Measurements from ENCODE around the gene ENOPH1. TPM values are rescaled to one million over a fixed set of nuclear protein-coding genes. Genes with fewer than 3 reads are reported as not detected.

Gene ENOPH1
- total and polyA plus RNA-seq, 2 experiments from 2014 or later, result 34.0 to 35.6 TPM

DNA sequence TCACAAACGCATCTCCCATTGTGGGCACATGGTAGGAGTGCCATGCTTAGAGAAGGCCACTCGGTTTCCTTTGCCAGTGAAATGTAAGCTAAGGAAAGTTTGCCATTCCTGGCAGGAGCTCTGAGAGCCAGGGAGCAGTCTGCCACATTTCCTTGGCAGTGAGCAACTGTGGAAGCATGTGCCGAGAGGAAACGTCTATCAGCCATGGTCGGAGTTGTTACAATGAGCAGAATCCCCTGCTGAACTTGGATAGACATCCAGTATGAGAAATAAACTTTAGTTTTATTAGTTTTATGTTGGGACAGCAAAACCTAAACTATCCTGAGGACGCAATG is 51.1 kb downstream of the ENOPH1 start:
- H3K27ac ChIP-seq, result no peak overlapping the region
- H4K20me1 ChIP-seq (ENCODE audit: insufficient read depth), result no peaks in the 10 kb centered on the region
- 67 to 70% methylated on average over 6 of the region's 6 CpGs for WGBS, 2 experiments (ENCODE audit: low coverage in 1 of 2, low lambda C conversion rate in 2 of 2, missing lambda C conversion rate in 2 of 2)
- TF ChIP-seq EZH2 (IDR thresholded peaks at IDR 0.05; ENCODE audit: insufficient read depth, poor library complexity, severe bottlenecking) (no peak), EZH2phosphoT487 (IDR thresholded peaks at IDR 0.05; ENCODE audit: insufficient read depth, low read depth) (no peak)
- no peaks in the 10 kb centered on the region for H3K79me2 ChIP-seq (ENCODE audit: insufficient read depth)
- no peak overlapping the region for H3K4me3 ChIP-seq
- DNase-seq, result no peak
- no peaks in the 10 kb centered on the region for H3F3A ChIP-seq (ENCODE audit: insufficient read depth)
- no peaks in the 10 kb centered on the region for H3K9me2 ChIP-seq (ENCODE audit: insufficient read depth)
- no peaks in the 10 kb centered on the region for H3K4me1 ChIP-seq (ENCODE audit: insufficient read depth)
- in situ Hi-C loops (cut with MboI), result no loop called here
- H3K9ac ChIP-seq, result no peak overlapping the region
- no peak overlapping the region for H3K4me2 ChIP-seq (ENCODE audit: unreplicated experiment)
- no peaks in the 10 kb centered on the region for H3K27me3 ChIP-seq (replicated peaks; ENCODE audit: insufficient read depth)
- H3K9me3 ChIP-seq (ENCODE audit: low read depth), result no peaks in the 10 kb centered on the region
- no peaks in the 10 kb centered on the region for H3K36me3 ChIP-seq (ENCODE audit: low read depth)
- H2AFZ ChIP-seq, result no peak overlapping the region

DNA sequence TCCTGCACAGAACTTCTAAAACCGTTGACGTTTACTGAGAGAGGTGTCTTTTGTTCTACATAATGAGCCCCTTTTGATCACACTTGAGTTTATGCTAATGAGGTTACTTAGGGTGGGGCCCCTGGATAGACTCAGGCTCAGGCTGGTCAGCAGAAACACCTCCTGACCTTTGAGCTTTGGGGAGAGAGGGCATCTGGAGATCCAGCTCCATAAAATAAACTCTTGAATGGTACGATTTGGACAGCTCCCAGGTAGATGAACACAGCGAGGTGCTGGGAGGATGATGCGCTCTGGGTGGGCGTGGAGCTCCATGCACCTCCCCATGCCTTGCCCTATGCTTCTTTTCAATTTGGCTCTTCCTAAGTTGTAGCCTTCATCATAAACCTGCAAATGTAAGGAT is 52.0 kb downstream of the ENOPH1 start:
- no peak for DNase-seq
- H3K36me3 ChIP-seq (ENCODE audit: low read depth), result no peaks in the 10 kb centered on the region
- H4K20me1 ChIP-seq (ENCODE audit: insufficient read depth), result no peaks in the 10 kb centered on the region
- no peaks in the 10 kb centered on the region for H3F3A ChIP-seq (ENCODE audit: insufficient read depth)
- H3K27me3 ChIP-seq (replicated peaks; ENCODE audit: insufficient read depth), result no peaks in the 10 kb centered on the region
- H3K27ac ChIP-seq, result no peak overlapping the region
- TF ChIP-seq EZH2phosphoT487 (IDR thresholded peaks at IDR 0.05; ENCODE audit: insufficient read depth, low read depth), result no peak
- no peak for TF ChIP-seq EZH2 (IDR thresholded peaks at IDR 0.05; ENCODE audit: insufficient read depth, poor library complexity, severe bottlenecking)
- H3K9me3 ChIP-seq (ENCODE audit: low read depth), result no peaks in the 10 kb centered on the region
- in situ Hi-C loops (cut with MboI), result no loop called here
- H3K79me2 ChIP-seq (ENCODE audit: insufficient read depth), result no peaks in the 10 kb centered on the region
- no peaks in the 10 kb centered on the region for H3K9me2 ChIP-seq (ENCODE audit: insufficient read depth)
- no peak overlapping the region for H3K9ac ChIP-seq
- H2AFZ ChIP-seq, result no peak overlapping the region
- no peaks in the 10 kb centered on the region for H3K4me1 ChIP-seq (ENCODE audit: insufficient read depth)
- 82 to 83% methylated on average over 6 of the region's 6 CpGs for WGBS, 2 experiments (ENCODE audit: low coverage in 1 of 2, low lambda C conversion rate in 2 of 2, missing lambda C conversion rate in 2 of 2)
- no peak overlapping the region for H3K4me2 ChIP-seq (ENCODE audit: unreplicated experiment)
- H3K4me3 ChIP-seq, result no peak overlapping the region

DNA sequence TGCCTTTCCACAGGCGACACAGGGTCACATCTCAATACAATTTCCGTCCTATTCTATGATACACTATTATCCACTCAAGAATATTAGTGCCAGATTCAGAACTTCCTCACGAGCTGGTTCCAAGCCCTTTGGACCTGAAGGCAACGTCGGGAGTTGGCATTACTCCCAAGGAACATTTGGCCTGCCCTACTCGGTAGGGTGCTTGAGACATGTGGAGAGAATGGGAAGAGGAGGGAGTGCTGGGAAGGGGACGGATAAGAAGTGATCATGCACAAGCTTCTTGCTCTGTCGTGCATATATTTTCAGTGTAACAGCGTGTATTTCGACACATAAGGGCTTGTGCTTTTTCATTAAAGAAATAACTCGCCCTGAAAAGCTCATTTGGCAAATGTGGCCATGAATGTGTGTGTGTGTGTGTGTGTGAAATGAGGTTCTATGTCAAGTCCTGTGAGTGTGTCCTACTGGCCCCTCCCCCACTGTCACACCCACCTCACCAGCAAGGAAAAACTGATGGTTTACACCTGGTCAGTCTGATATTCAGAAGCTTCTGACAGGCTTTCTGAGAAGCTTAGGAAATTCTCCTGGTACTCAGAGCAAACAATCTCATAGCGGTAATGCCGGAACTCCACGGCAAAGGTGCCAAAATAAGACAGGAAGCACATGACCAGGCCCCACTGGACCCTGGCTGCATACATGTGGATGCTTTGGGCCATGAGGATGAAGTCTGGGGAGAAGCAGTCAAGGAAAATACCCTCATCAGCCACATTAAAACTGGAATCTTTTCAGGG is 54.8 kb downstream of the ENOPH1 start:
- H2AFZ ChIP-seq, result no peak overlapping the region
- no peak overlapping the region for H3K27ac ChIP-seq
- H3K9me3 ChIP-seq (ENCODE audit: low read depth), result no peaks in the 10 kb centered on the region
- 66 to 71% methylated on average over 14 of the region's 14 CpGs for WGBS, 2 experiments (ENCODE audit: low coverage in 1 of 2, low lambda C conversion rate in 2 of 2, missing lambda C conversion rate in 2 of 2)
- no peak overlapping the region for H3K9ac ChIP-seq
- no peak for DNase-seq
- no peak overlapping the region for H3K4me2 ChIP-seq (ENCODE audit: unreplicated experiment)
- H3K9me2 ChIP-seq (ENCODE audit: insufficient read depth), result no peaks in the 10 kb centered on the region
- in situ Hi-C loops (cut with MboI), result no loop called here
- no peak overlapping the region for H3K4me3 ChIP-seq
- no peak for TF ChIP-seq EZH2 (IDR thresholded peaks at IDR 0.05; ENCODE audit: insufficient read depth, poor library complexity, severe bottlenecking)
- TF ChIP-seq EZH2phosphoT487 (IDR thresholded peaks at IDR 0.05; ENCODE audit: insufficient read depth, low read depth), result no peak
- no peaks in the 10 kb centered on the region for H3K79me2 ChIP-seq (ENCODE audit: insufficient read depth)
- no peaks in the 10 kb centered on the region for H3K36me3 ChIP-seq (ENCODE audit: low read depth)
- no peaks in the 10 kb centered on the region for H3K4me1 ChIP-seq (ENCODE audit: insufficient read depth)
- H3K27me3 ChIP-seq (replicated peaks; ENCODE audit: insufficient read depth), result no peaks in the 10 kb centered on the region
- no peaks in the 10 kb centered on the region for H3F3A ChIP-seq (ENCODE audit: insufficient read depth)
- H4K20me1 ChIP-seq (ENCODE audit: insufficient read depth), result no peaks in the 10 kb centered on the region

DNA sequence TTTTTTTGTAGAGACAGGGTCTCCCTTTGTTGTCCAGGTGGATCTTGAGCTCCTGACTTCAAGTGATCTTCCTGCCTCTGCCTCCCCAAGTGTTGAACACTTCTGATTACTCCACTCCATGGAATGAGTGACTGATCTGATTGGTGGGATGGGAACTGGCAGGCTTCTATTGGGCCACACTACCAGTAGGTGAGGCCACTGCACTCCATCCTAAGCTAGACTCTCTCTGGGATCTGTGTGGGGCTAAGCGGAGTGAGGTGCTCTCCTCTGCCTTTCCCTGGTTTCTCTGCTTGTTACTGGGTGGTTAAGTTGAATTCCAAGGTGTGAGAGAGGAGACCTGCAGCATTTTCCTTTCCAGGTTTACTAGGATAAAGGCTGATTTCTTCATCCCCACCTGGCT is 58.7 kb downstream of the ENOPH1 start:
- Histone ChIP-seq H3K27me3 (replicated peaks; ENCODE audit: insufficient read depth) (no peaks in the 10 kb centered on the region), H3K9me3 (ENCODE audit: low read depth) (no peaks in the 10 kb centered on the region), H3K9ac (no peak overlapping the region), H3K79me2 (ENCODE audit: insufficient read depth) (no peaks in the 10 kb centered on the region), H4K20me1 (ENCODE audit: insufficient read depth) (no peaks in the 10 kb centered on the region), H3F3A (ENCODE audit: insufficient read depth) (0 out of 2 replicates have a peak, but pooled peaks cover 4% of the 10 kb centered on the region), H2AFZ (no peak overlapping the region), H3K9me2 (ENCODE audit: insufficient read depth) (no peaks in the 10 kb centered on the region), H3K4me2 (ENCODE audit: unreplicated experiment) (no peak overlapping the region), H3K36me3 (ENCODE audit: low read depth) (no peaks in the 10 kb centered on the region), H3K4me3 (no peak overlapping the region), H3K27ac (no peak overlapping the region), H3K4me1 (ENCODE audit: insufficient read depth) (peaks cover 12% of the 10 kb centered on the region)
- no peak for DNase-seq
- TF ChIP-seq EZH2phosphoT487 (IDR thresholded peaks at IDR 0.05; ENCODE audit: insufficient read depth, low read depth), result no peak
- no peak for TF ChIP-seq EZH2 (IDR thresholded peaks at IDR 0.05; ENCODE audit: insufficient read depth, poor library complexity, severe bottlenecking)
- in situ Hi-C loops (cut with MboI), result no loop called here
- WGBS, 2 experiments (ENCODE audit: low coverage in 1 of 2, low lambda C conversion rate in 2 of 2, missing lambda C conversion rate in 2 of 2), result 80 to 95% methylated on average over 1 of the region's 1 CpG
